Measurements from ENCODE around the gene C10orf67.

Gene C10orf67

GRCh38 chr10:23195846-23196600, 148.6 kb downstream of the C10orf67 start:
- DNase-seq: no peak

DNA sequence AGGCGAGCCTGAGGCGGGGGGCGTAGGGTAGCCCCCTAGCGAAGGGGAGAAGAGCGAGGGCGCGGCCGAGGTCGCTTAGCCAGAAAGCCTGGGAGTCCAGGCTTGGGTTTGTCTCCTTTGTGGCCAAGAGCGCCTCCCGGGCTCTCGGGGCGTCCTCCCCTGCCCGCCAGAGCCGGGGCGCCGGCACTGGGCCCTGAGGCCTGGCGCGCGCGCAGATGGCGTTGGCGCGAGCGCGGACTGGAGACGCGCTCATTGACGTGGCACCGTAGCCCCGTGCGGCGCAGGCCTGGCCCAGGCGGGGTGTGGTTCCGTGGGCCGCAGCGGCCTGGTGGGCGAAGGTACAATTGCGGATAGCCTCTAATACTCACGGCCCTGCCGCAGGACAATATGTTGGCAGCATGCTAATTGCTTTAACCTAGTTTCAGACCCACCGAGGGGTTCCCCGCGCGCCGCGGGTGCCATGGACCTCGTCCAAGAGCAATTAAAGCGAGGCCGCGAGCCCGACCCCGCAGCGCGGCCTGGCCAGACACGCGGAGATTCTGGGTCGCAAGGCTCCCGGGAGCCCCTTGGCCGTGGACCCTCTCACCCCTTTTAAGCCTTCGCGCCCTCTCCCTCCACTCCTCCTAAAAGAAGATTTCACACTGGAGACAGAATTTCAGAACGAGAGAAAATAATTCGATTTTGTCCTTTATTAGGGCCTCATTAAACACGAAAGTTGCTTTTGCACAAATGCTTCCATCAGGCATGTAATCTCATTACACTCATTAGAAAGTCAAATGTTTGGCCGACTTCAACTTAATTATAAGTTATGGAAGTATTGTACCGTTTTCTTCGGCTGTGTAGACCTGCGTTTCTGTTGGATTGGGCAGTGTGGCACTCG, 149.4 kb downstream of the C10orf67 start:
- DNase-seq: no peak

- no peak for DNase-seq
Observed at GRCh38 chr10:23194471-23194965, 150.1 kb downstream of the C10orf67 start.

DNA sequence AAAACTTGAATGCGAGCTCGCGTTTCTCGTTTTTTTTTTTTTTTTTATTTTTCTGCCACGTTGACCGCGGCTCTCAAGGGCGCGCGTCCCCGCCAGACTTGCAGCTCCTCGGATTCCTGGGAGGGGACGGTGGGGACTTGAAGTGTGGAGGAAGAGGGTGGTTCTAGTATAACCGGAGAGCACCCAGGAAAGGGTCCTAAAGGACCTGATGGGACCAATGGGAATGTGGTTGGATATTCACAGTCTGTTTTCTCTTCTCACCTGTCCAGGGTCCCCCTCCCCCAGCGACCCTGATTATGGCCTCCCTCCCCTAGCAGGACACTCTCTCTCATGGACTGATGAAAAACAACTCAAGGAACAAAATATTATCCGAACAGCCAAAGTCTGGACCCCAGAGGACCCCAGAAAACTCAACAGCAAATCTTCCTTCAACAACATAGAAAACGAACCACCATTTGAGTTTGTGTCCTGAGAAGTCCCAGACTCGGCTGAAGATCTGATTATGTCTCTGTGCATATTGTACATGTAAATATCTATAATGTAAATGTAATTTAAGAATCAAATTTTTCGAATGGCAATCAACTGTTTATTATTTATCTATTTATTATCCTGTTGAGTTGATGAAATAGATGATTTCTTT, 151.0 kb downstream of the C10orf67 start:
- DNase-seq: no peak

DNA sequence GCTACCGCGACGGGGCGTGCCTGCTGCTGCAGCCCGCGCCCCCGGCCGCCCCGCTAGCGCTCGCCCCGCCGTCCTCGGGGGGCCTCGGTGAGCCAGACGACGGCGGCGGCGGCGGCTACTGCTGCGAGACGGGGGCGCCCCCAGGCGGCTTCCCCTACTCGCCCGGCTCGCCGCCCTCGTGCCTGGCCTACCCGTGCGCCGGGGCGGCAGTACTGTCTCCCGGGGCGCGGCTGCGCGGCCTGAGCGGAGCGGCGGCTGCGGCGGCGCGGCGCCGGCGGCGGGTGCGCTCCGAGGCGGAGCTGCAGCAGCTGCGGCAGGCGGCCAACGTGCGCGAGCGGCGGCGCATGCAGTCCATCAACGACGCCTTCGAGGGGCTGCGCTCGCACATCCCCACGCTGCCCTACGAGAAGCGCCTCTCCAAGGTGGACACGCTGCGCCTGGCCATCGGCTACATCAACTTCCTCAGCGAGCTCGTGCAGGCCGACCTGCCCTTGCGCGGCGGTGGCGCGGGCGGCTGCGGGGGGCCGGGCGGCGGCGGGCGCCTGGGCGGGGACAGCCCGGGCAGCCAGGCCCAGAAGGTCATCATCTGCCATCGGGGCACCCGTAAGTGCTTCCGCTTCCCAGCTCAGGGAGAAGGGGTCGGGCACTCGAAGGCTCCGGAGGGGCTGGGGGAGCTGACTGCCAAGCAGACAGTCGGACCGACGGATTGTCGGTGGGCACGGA, 151.7 kb downstream of the C10orf67 start:
- DNase-seq: no peak

GRCh38 chr10:23191764-23192711, 152.6 kb downstream of the C10orf67 start, which contains the start of gene PTF1A:
TSS of gene PTF1A (plus strand) at chr10:23192312. CDS start at chr10:23192531, 219 bp downstream.
- DNase-seq: no peak

DNA sequence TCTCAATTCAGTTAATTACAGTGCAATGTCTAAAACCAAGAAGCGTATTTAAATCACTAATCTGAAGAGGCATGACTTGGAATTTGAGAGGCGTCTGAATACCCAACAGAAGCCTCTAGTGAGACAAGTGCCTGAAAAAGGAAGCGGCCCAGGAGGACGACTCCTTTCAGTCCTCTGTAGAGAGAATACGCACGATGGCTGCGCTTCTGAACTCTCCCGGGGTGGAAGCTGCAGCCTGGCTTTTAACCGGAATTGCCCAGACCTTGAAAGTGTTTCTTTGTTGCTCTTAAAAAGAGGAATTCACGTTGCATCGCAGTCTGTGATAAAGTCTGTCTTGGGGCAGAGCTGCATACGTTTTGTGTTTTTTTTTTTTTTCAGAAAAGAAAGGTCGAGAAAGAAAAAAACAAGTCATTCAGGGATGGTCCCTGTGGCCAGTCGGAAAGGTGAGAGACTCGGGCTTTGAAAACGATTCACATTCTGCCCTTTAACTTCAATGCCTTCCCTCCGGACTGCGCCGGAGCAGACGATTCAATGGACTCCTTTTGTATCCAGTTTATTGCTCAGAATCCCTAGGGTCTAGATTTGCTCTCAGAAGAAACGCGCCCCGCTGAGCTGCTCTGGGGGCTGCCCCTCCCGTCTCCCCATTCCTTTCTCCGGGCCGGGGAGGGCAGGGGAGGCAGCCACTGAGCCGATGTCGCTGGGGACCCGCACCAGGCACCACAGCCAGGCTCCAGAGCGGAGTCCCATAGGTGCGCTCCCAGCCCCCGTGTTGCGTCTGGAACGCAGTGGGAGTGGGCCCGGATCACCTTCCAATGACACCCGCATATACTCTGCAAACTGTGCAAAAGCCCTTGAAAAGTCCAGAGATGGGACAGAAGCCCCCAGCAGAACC, 153.5 kb downstream of the C10orf67 start:
- no peak for DNase-seq

DNA sequence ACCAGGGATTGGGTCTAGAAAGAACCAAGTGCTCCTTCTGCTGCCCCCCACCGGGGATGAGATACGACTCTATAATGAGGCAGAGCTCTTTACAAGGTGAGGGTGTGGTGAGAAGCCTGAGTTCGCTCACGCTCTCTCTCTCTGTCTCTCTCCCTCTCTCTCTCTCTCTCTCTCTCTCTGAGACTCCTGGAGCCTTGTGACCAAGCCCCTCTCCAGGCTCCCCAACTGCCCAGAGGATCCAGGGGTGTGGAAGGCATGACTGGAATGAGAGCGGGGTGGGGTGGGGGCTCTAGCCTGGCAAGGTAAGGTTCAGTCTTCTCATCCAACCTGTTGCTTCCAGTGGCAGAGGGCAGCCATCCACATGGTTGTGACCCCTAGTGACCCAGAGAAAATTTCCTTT, 155.6 kb downstream of the C10orf67 start:
- DNase-seq: no peak

DNA sequence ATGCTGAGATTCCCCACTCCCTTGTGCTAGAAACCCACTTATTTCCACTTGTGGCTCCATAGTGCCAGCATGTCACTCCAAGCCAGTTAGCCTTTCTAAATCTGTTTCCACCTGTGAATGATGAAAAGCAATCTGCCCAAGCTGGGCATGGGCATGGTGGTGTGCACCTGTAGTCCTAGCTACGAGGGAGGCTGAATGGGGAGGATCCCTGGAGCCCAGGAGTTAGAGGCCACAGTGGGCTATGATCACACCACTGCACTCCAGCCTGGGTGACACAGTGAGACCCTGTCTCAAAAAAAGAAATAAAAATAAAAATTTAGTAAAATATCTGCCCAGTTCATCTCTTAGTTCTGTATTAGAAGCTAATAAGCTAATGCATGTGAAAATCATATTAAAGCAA, 157.4 kb downstream of the C10orf67 start:
- no peak for DNase-seq

GRCh38 chr10:23186697-23187096, 157.9 kb downstream of the C10orf67 start:
- no peak for DNase-seq

DNA sequence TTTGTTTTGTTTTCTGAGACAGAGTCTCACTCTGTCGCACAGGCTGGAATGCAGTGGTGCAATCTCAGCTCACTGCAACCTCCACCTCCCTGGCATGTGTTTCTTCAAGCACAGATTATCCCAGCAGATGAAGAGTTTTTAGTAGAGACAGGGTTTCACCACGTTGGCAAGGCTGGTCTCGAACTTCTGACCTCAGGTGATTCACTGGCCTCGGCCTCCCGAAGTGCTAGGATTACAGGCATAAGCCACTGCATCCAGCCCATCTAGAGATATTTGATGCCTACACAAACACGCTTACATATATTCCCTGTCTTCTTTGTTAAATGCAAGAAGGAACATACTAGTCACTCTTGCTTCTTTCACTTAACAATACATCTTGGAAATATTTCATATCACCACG, 158.4 kb downstream of the C10orf67 start:
- no peak for DNase-seq

DNA sequence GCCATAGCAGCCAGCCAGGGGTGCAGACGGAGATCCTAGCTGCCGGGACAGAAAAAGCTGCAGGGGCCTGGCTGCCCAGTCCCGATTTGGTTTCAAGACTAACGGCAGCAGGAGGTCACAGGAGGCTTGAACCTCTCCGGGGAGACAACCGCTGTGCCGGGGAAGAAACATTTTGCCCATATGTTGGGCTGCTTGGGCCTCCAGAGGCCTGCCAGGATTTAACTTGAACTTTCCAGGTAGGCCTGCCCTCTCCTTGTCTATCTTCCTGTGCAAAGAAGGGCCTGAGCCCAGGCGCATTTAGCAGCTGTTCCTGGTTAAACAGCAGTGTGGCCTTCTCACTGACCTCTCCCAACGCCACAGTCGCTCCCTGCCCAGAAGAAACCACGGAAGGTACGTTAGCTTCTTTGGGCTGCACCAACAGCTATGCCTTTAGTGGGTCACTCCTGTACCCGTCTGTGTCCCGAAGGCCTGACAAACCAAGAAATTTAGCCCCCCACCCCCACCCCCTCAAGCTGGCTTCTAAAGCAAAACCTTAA, 169.6 kb downstream of the C10orf67 start:
- DNase-seq: no peak

GRCh38 chr10:23174074-23174976, 170.3 kb downstream of the C10orf67 start:
- DNase-seq: no peak

DNA sequence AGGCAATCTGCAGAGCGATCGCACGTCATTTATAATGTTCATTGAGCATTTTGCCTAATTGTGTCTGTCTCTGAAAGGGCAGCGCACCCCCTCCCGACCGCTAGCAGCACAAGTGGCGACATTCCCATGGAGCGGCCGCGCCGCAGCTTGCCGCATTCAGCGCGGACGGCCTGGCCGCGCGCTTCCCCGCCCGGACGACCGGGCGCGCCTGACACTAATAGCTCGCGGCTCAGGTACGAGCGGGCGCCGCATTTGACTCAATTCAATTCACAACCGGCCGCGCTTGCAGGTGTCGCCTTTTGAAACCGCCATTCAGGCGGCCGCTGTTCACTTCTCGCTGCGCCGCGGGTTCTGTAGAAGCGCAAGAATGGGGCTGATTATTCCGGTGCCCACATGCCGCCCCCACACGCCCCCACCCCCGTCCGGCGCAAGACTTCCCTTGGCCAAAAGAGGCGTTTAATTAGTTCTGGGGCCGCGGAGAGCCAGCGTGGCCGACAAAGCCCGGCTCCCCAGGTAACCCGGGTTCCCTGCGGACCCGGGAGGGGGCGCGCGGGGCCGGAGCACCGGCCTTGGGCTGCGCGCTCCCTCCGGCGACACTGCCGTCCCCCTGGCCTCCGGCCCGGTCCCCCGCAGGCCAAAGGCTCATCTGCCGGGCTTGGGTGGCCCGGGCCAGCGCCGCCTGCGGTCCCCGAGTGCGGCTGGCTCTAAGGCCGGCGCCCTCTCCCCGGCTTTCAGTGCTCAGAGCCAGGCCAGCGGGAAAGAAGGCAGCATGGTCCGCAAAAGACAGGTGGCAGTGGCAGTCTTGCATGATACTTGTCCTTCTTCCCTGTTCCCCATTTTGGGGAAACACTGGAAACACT, 171.2 kb downstream of the C10orf67 start:
- DNase-seq: no peak

- no peak for DNase-seq
Observed at GRCh38 chr10:23172429-23173213, 172.0 kb downstream of the C10orf67 start.

- DNase-seq: no peak
Observed at GRCh38 chr10:23171232-23171876, 173.2 kb downstream of the C10orf67 start.

GRCh38 chr10:23158370-23158769, 186.2 kb downstream of the C10orf67 start:
- DNase-seq: no peak

Measured in activated CD8-positive, alpha-beta memory T cell treated with anti-CD3 and anti-CD28 coated beads for 24 hours (primary cell).